Measurements from ENCODE around the gene APOL4. TPM values are rescaled to one million over a fixed set of nuclear protein-coding genes. Genes with fewer than 3 reads are reported as not detected.

APOL4 gene
- total RNA-seq, 1 donor, result not detected

GRCh38 chr22:36149441-36149840, 52.2 kb downstream of the APOL4 start:
- H3K4me3 ChIP-seq (ENCODE audit: low read length), result no peak overlapping the region
- H3K9me3 ChIP-seq (ENCODE audit: low read depth, low read length), result no peaks in the 10 kb centered on the region
- no peaks in the 10 kb centered on the region for H3K27me3 ChIP-seq (ENCODE audit: insufficient read depth, low read length)
- H3K4me1 ChIP-seq (ENCODE audit: insufficient read depth, low read length), result peaks cover 46% of the 10 kb centered on the region

- H3K4me3 ChIP-seq (ENCODE audit: low read length), result no peak overlapping the region
- peaks cover 40% of the 10 kb centered on the region for H3K4me1 ChIP-seq (ENCODE audit: insufficient read depth, low read length)
- no peaks in the 10 kb centered on the region for H3K9me3 ChIP-seq (ENCODE audit: low read depth, low read length)
- H3K27me3 ChIP-seq (ENCODE audit: insufficient read depth, low read length), result no peaks in the 10 kb centered on the region
Observed at GRCh38 chr22:36148411-36148810, 53.2 kb downstream of the APOL4 start.

GRCh38 chr22:36147196-36147791, 54.3 kb downstream of the APOL4 start:
- no peak overlapping the region for H3K4me3 ChIP-seq (ENCODE audit: low read length)
- H3K27me3 ChIP-seq (ENCODE audit: insufficient read depth, low read length), result no peaks in the 10 kb centered on the region
- no peaks in the 10 kb centered on the region for H3K9me3 ChIP-seq (ENCODE audit: low read depth, low read length)
- H3K4me1 ChIP-seq (ENCODE audit: insufficient read depth, low read length), result peaks cover 33% of the 10 kb centered on the region

GRCh38 chr22:36145881-36146280, 55.7 kb downstream of the APOL4 start:
- peaks cover 27% of the 10 kb centered on the region for H3K4me1 ChIP-seq (ENCODE audit: insufficient read depth, low read length)
- H3K27me3 ChIP-seq (ENCODE audit: insufficient read depth, low read length), result no peaks in the 10 kb centered on the region
- H3K4me3 ChIP-seq (ENCODE audit: low read length), result no peak overlapping the region
- H3K9me3 ChIP-seq (ENCODE audit: low read depth, low read length), result no peaks in the 10 kb centered on the region

- peaks cover 19% of the 10 kb centered on the region for H3K4me1 ChIP-seq (ENCODE audit: insufficient read depth, low read length)
- H3K27me3 ChIP-seq (ENCODE audit: insufficient read depth, low read length), result no peaks in the 10 kb centered on the region
- H3K4me3 ChIP-seq (ENCODE audit: low read length), result no peak overlapping the region
- H3K9me3 ChIP-seq (ENCODE audit: low read depth, low read length), result no peaks in the 10 kb centered on the region
Observed at GRCh38 chr22:36144886-36145541, 56.6 kb downstream of the APOL4 start.

- Histone ChIP-seq H3K9me3 (ENCODE audit: low read depth, low read length) (no peaks in the 10 kb centered on the region), H3K4me3 (ENCODE audit: low read length) (no peak overlapping the region), H3K4me1 (ENCODE audit: insufficient read depth, low read length) (peaks cover 8% of the 10 kb centered on the region)
Observed at GRCh38 chr22:36143956-36144355, 57.7 kb downstream of the APOL4 start.

GRCh38 chr22:36143066-36143815, 58.4 kb downstream of the APOL4 start:
- H3K4me1 ChIP-seq (ENCODE audit: insufficient read depth, low read length), result peaks cover 4% of the 10 kb centered on the region
- H3K27me3 ChIP-seq (ENCODE audit: insufficient read depth, low read length), result no peaks in the 10 kb centered on the region
- no peaks in the 10 kb centered on the region for H3K9me3 ChIP-seq (ENCODE audit: low read depth, low read length)
- no peak overlapping the region for H3K4me3 ChIP-seq (ENCODE audit: low read length)

More at GRCh38 chr22:36143956-36144355, 57.7 kb downstream of the APOL4 start:
- no peaks in the 10 kb centered on the region for H3K27me3 ChIP-seq (ENCODE audit: insufficient read depth, low read length)

- peaks cover 4% of the 10 kb centered on the region for H3K4me1 ChIP-seq (ENCODE audit: insufficient read depth, low read length)
- no peaks in the 10 kb centered on the region for H3K27me3 ChIP-seq (ENCODE audit: insufficient read depth, low read length)
- no peak overlapping the region for H3K4me3 ChIP-seq (ENCODE audit: low read length)
- no peaks in the 10 kb centered on the region for H3K9me3 ChIP-seq (ENCODE audit: low read depth, low read length)
Observed at GRCh38 chr22:36141481-36141880, 60.1 kb downstream of the APOL4 start.

Other genes with a start within 250 kb of the APOL4 start
- 0.42 TPM for gene RBFOX2, start 173.0 kb downstream of the APOL4 start, total RNA-seq
- 84.2 TPM for gene APOL3, start 41.1 kb downstream of the APOL4 start, total RNA-seq
- 26.7 TPM for gene APOL2, start 37.7 kb upstream of the APOL4 start, total RNA-seq
- 2.7 TPM for gene APOL1, start 51.3 kb upstream of the APOL4 start, total RNA-seq
- gene MYH9, start 186.2 kb upstream of the APOL4 start, total RNA-seq, result 340 TPM

Measured in mononuclear cell (primary cell).